Ovary (tissue), 9 donors: ENCODE measurements around the gene MOB3B. TPM values are rescaled to one million over a fixed set of nuclear protein-coding genes. Genes with fewer than 3 reads are reported as not detected.

Source experiments
- DNase-seq, 5 donors: peaks; one replicate each; pipeline ENCODE4 v3.0.0-alpha.2; 2019 to 2020
- H3K27ac ChIP-seq, 2 donors: fragments of 200-600 bp; one replicate each; pipeline versions ENCODE4 v1.5.1 to v1.8.0; 2019 to 2022
- H3K27me3 ChIP-seq: fragments of 200-600 bp; one replicate; pipeline ENCODE4 v1.8.0; 2022
- H3K36me3 ChIP-seq: fragments of 200-600 bp; sonication (generic); one replicate; pipeline ENCODE4 v1.5.1; 2019
- H3K4me1 ChIP-seq: one replicate; pipeline ENCODE4 v1.8.1; 2013; ENCODE audit warnings: mild to moderate bottlenecking, moderate library complexity; ENCODE audit not compliant: insufficient read depth
- H3K4me3 ChIP-seq: fragments of 200-600 bp; sonication (generic); one replicate; pipeline ENCODE4 v1.5.1; 2017
- H3K9me3 ChIP-seq, 2 donors: fragments of 200-600 bp in 1 of 2; sonication (generic) in 1 of 2; one replicate each; pipeline versions ENCODE4 v1.5.1 to v1.8.1; 2013 to 2019; ENCODE audit warnings: mild to moderate bottlenecking in 1 of 2, moderate library complexity in 1 of 2
- EP300 ChIP-seq: sonication (generic); formaldehyde crosslinking; IDR thresholded peaks from one replicate; pipeline ENCODE4 v1.6.1; 2017; ENCODE audit warnings: antibody characterized with exemption
- POLR2A ChIP-seq: fragments of 450-650 bp; IDR thresholded peaks from one replicate; pipeline ENCODE4 v1.6.1; 2017; ENCODE audit warnings: antibody characterized with exemption, mild to moderate bottlenecking, moderate library complexity
- WGBS, 3 donors: extraction: QIAGEN DNeasy Blood & Tissue Kit in 1 of 3; methylation state at CpG; one replicate each; pipeline versions ENCODE4 v1.1.5 to v1.1.7; 2013 to 2017; 5-methylcytosine and 5-hydroxymethylcytosine counted together
- intact Hi-C, 4 donors: fragments of 100-400 bp; cut with DNase I; formaldehyde crosslinking; loops; one replicate each; pipeline versions ENCODE4 v1.11.0 to v1.15.1; 2022 to 2023
- polyA plus RNA-seq, 2 donors: library from polyadenylated mRNA; stranded (reverse); fragments of 200-250 nt in 1 of 2; fragments of 350-450 nt in 1 of 2; fragmentation: Illumina TruSeq in 1 of 2; extraction: RNeasy Lipid Tissue Mini Kit (QIAGEN cat#74804) in 1 of 2; gene quantifications; one replicate each; pipeline ENCODE4 v1.2.3, GENCODE V29; 2013 to 2014
- total RNA-seq, 7 donors: library from RNA; depleted of rRNA in 2 of 7; stranded (reverse); fragments of >200 nt in 2 of 7; fragmentation: NEBNext Ultra II Directional in 3 of 7; extraction: Animal tissue kit (Norgen Biotek cat#: 25700) in 3 of 7; gene quantifications; one replicate each; pipeline versions ENCODE4 v1.1.0 to v1.2.4, GENCODE V29; 2016 to 2023
- TF ChIP-seq, protein P1 (sequence below), 3 donors: fragments of 450-650 bp in 2 of 3; fragments of 200-600 bp in 1 of 3; IDR thresholded peaks; one replicate each; pipeline versions ENCODE4 v1.5.1 to v1.8.0; 2016 to 2022; ENCODE audit warnings: antibody characterized with exemption in 3 of 3, mild to moderate bottlenecking in 1 of 3
- donor health status: DM: no; HTN: no; CAD: no; lungs with moderate emphysema.
- donor health status: DM: no; HTN: no; CAD: no.
- donor health status: Bipolar disorder and iron deficiency.
- donor health status: DM: yes; HTN: yes; CAD: no.
- donor health status: DM: no; HTN: no; CAD: no.
- donor health status: DM: yes; HTN: yes; CAD: no.

The MOB3B gene
- total and polyA plus RNA-seq, 9 donors, result 16.3 to 68.2 (median 28.1) TPM

DNA sequence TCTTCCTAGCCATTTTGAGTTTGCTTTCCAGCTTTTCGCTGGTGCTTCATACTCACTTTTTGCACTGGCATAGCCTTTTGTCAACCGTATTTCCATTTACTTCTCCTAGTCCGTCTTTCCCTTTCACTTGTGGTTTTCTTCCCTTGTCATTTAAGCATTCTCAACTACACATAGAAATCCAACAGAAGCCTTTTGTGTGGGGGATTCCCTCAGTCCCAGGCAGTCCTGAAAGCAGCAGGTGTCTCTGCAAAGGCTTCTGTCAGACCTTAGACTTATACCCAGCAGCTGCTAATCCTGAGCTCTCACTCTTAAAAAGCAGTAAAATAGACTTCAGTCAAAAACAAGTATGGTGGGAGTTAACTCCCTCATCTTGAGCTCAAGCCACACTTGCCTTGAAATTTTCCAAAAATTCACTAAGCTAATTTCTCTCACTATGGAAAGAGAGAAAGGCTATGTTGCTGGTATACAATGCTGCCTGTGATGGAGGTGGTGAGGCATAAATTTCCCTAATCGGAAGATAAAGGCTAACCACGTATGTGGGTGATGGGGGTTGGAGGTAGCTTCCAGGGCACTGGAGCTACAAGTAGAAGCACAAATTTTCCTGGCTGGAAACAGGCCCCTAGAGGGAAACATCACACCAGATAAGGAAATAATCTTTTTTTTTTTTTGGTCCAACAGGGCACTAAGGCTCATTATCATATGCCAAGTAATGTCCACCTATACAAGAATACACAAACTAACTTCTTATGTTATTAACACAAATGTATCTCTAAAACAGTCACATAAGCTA lies 40.3 kb downstream of the MOB3B start:
- Histone ChIP-seq H3K4me1 (peaks cover 16% of the 10 kb centered on the region), H3K27me3 (no peaks in the 10 kb centered on the region), H3K4me3 (no peak overlapping the region), H3K27ac (no peak overlapping the region), H3K9me3 (no peaks in the 10 kb centered on the region), H3K36me3 (no peaks in the 10 kb centered on the region)
- no peak for DNase-seq
- 87 to 90% (median 88%) methylated on average over 5 of the region's 5 CpGs for WGBS, 3 donors
- intact Hi-C loops, result no loop called here
- TF ChIP-seq, protein P1, sequence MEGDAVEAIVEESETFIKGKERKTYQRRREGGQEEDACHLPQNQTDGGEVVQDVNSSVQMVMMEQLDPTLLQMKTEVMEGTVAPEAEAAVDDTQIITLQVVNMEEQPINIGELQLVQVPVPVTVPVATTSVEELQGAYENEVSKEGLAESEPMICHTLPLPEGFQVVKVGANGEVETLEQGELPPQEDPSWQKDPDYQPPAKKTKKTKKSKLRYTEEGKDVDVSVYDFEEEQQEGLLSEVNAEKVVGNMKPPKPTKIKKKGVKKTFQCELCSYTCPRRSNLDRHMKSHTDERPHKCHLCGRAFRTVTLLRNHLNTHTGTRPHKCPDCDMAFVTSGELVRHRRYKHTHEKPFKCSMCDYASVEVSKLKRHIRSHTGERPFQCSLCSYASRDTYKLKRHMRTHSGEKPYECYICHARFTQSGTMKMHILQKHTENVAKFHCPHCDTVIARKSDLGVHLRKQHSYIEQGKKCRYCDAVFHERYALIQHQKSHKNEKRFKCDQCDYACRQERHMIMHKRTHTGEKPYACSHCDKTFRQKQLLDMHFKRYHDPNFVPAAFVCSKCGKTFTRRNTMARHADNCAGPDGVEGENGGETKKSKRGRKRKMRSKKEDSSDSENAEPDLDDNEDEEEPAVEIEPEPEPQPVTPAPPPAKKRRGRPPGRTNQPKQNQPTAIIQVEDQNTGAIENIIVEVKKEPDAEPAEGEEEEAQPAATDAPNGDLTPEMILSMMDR (IDR thresholded peaks at IDR 0.05), result no peak

DNA sequence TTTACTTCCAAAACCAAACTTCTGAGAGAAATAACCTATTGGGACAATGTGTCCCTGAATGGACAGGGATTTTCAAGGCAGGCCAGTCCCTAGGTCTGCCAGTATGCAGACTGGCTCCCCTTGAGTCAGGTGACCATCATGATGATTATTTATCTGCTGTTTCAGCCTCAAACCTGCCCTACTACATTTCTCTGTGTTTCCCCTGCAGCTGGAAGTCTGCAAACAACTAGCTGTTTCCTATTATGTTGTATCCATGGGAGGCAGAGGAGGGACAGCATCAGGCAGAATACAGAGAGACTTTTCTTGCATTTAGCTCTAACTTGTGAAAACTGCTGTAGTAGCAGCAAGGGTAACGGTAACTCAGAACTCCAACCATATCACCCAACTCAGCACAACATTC lies 41.7 kb downstream of the MOB3B start:
- TF ChIP-seq POLR2A (no peak), EP300 (no peak)
- TF ChIP-seq, protein P1 (IDR thresholded peaks at IDR 0.05), result no peak
- intact Hi-C loops, result no loop called here
- 92 to 97% (median 93%) methylated on average over 1 of the region's 1 CpG for WGBS, 3 donors
- Histone ChIP-seq H3K27me3 (no peaks in the 10 kb centered on the region), H3K4me3 (no peak overlapping the region), H3K9me3 (no peaks in the 10 kb centered on the region), H3K4me1 (peaks cover 18% of the 10 kb centered on the region), H3K27ac (no peak overlapping the region), H3K36me3 (no peaks in the 10 kb centered on the region)
- no peak for DNase-seq

DNA sequence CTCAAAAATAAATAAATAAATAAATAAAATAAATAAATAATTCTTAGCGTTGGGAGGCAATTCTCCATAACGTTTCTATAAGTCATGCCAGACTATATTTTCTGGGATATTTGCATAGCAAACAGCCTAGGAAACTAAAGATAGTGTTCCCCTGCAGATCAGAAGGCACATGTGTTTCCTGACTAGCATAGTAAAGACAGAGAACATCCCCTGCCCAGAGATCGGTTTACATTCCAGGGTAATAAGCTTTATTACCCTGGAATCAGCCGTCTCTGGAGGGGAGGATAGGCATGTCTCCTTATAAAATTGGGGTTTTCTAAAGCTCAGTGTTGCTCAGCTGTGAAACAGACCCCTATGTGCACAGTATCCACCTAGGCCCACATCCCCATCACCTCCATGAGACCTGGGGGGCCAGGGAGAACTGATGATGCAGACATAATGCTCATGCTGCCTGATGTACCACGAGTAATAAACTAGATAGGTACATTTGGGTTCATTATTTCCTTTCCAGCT lies 42.4 kb downstream of the MOB3B start:
- H3K4me3 ChIP-seq, result no peak overlapping the region
- 22 to 38% (median 29%) methylated on average over 5 of the region's 5 CpGs for WGBS, 3 donors
- intact Hi-C loops, result no loop called here

DNA sequence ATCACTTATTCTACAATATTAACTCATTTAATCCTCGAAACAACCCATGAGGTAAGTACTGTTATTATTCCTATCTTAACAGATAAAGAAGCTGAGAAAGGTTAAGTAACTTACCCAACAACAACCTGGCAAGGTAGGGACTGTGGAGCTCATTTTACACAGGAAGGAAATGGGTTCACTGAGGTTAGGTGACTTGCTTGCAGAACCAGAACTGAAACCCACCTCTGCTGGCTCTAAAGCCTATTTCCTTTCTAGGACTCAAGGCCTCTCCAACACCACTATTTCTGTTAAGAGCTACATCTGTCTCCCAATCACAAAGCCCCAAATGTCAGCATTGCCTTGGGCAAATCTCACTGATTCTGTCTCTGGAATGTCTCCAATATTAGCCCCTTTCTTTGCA lies 44.5 kb downstream of the MOB3B start:
- intact Hi-C loops, result no loop called here
- DNase-seq, result no peak
- no peaks in the 10 kb centered on the region for H3K36me3 ChIP-seq
- peaks cover 20% of the 10 kb centered on the region for H3K4me1 ChIP-seq
- no peak overlapping the region for H3K27ac ChIP-seq
- no peak for TF ChIP-seq EP300
- TF ChIP-seq, protein P1 (IDR thresholded peaks at IDR 0.05), result no peak
- no peak for TF ChIP-seq POLR2A
- WGBS, 3 donors, result 98 to 100% (median 99%) methylated on average over 1 of the region's 1 CpG
- H3K9me3 ChIP-seq, result no peaks in the 10 kb centered on the region
- H3K4me3 ChIP-seq, result no peak overlapping the region
- H3K27me3 ChIP-seq, result no peaks in the 10 kb centered on the region

More for the DNA sequence above, 42.4 kb downstream of the MOB3B start:
- Histone ChIP-seq H3K27me3 (no peaks in the 10 kb centered on the region), H3K4me1 (peaks cover 20% of the 10 kb centered on the region), H3K36me3 (no peaks in the 10 kb centered on the region), H3K27ac (no peak overlapping the region), H3K9me3 (no peaks in the 10 kb centered on the region)
- TF ChIP-seq EP300 (no peak), POLR2A (no peak)
- TF ChIP-seq, protein P1 (IDR thresholded peaks at IDR 0.05), result no peak
- DNase-seq, result no peak
